Large intestine (tissue), 3 donors: Measurements from ENCODE around the gene TNS1. TPM values are rescaled to one million over a fixed set of nuclear protein-coding genes. Genes with fewer than 3 reads are reported as not detected.

Source experiments
- DNase-seq, 2 donors: peaks; one replicate each; pipeline versions ENCODE4 v3.0.0 to v3.0.0-alpha.2; 2013
- H3K27ac ChIP-seq: one replicate; pipeline ENCODE4 v1.5.1; 2013; ENCODE audit warnings: low read length
- H3K27me3 ChIP-seq: 2 replicates; pipeline ENCODE4 v1.6.1; 2013; ENCODE audit warnings: low read length; ENCODE audit not compliant: control insufficient read depth, insufficient read depth
- H3K36me3 ChIP-seq: 2 replicates; pipeline ENCODE4 v1.6.1; 2013; ENCODE audit warnings: low read length; ENCODE audit not compliant: control insufficient read depth, insufficient read depth
- H3K4me1 ChIP-seq: one replicate; pipeline ENCODE4 v1.6.1; 2013; ENCODE audit warnings: low read length; ENCODE audit not compliant: control insufficient read depth, insufficient read depth
- H3K4me3 ChIP-seq: one replicate; pipeline ENCODE4 v1.5.1; 2013; ENCODE audit warnings: low read length
- H3K9me3 ChIP-seq: one replicate; pipeline ENCODE4 v1.6.1; 2013; ENCODE audit warnings: mild to moderate bottlenecking, low read depth, low read length, moderate library complexity; ENCODE audit not compliant: control insufficient read depth
- WGBS: methylation state at CpG from one replicate; pipeline ENCODE4 v1.1.5; 2013; ENCODE audit warnings: low lambda C conversion rate; ENCODE audit not compliant: insufficient coverage; 5-methylcytosine and 5-hydroxymethylcytosine counted together
- polyA plus RNA-seq: library from polyadenylated mRNA; unstranded; fragments of 120-200 nt; gene quantifications from one replicate; pipeline ENCODE4 v1.2.1, GENCODE V29; 2013

TNS1 gene
- polyA plus RNA-seq, 1 donor = 26.8 TPM

GRCh38 chr2:217950401-217950871 is 52.4 kb downstream of the TNS1 start:
- no peak overlapping the region for H3K4me3 ChIP-seq
- H3K27me3 ChIP-seq = no peaks in the 10 kb centered on the region
- no peaks in the 10 kb centered on the region for H3K36me3 ChIP-seq
- DNase-seq = no peak
- no peak overlapping the region for H3K27ac ChIP-seq
- H3K9me3 ChIP-seq = no peaks in the 10 kb centered on the region
- peaks cover 4% of the 10 kb centered on the region for H3K4me1 ChIP-seq
- whole genome bisulfite sequencing = 77% methylated on average over 3 of the region's 10 CpGs

DNA sequence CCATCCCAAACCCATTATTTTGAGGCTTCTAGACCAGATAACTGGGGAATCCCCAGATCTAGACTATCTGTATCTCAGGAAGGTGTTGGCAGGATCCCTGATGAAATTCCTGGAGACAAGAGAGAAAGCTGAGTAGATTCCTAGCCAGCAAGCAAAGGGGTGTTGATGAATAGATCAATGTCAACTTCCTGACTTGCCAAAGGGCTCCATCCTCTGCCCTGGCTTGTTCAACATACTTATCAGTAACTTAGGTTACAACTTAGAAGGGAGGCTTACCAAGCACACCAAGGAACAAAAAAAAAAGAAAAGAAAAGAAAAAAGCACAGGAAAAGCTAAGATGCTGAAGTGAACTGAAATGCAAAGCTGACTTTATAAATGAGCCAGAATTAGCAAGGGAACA is 53.3 kb downstream of the TNS1 start:
- H3K36me3 ChIP-seq = no peaks in the 10 kb centered on the region
- no peaks in the 10 kb centered on the region for H3K27me3 ChIP-seq
- no peak overlapping the region for H3K4me3 ChIP-seq
- peaks cover 4% of the 10 kb centered on the region for H3K4me1 ChIP-seq
- no peak overlapping the region for H3K27ac ChIP-seq
- no peak for DNase-seq
- H3K9me3 ChIP-seq = no peaks in the 10 kb centered on the region

- no peak overlapping the region for H3K27ac ChIP-seq
- no peaks in the 10 kb centered on the region for H3K27me3 ChIP-seq
- no peak overlapping the region for H3K4me3 ChIP-seq
- WGBS = no CpG with 5 or more reads among the region's 6 CpGs
- no peak for DNase-seq
- H3K4me1 ChIP-seq = peaks cover 7% of the 10 kb centered on the region
- no peaks in the 10 kb centered on the region for H3K36me3 ChIP-seq
- H3K9me3 ChIP-seq = no peaks in the 10 kb centered on the region
Observed at GRCh38 chr2:217948897-217949296, 53.9 kb downstream of the TNS1 start.

GRCh38 chr2:217948351-217948791 is 54.4 kb downstream of the TNS1 start:
- Histone ChIP-seq H3K27ac (no peak overlapping the region), H3K9me3 (no peaks in the 10 kb centered on the region), H3K27me3 (no peaks in the 10 kb centered on the region), H3K36me3 (no peaks in the 10 kb centered on the region), H3K4me1 (peaks cover 12% of the 10 kb centered on the region), H3K4me3 (no peak overlapping the region)
- DNase-seq = no peak
- WGBS = no CpG with 5 or more reads among the region's 4 CpGs

DNA sequence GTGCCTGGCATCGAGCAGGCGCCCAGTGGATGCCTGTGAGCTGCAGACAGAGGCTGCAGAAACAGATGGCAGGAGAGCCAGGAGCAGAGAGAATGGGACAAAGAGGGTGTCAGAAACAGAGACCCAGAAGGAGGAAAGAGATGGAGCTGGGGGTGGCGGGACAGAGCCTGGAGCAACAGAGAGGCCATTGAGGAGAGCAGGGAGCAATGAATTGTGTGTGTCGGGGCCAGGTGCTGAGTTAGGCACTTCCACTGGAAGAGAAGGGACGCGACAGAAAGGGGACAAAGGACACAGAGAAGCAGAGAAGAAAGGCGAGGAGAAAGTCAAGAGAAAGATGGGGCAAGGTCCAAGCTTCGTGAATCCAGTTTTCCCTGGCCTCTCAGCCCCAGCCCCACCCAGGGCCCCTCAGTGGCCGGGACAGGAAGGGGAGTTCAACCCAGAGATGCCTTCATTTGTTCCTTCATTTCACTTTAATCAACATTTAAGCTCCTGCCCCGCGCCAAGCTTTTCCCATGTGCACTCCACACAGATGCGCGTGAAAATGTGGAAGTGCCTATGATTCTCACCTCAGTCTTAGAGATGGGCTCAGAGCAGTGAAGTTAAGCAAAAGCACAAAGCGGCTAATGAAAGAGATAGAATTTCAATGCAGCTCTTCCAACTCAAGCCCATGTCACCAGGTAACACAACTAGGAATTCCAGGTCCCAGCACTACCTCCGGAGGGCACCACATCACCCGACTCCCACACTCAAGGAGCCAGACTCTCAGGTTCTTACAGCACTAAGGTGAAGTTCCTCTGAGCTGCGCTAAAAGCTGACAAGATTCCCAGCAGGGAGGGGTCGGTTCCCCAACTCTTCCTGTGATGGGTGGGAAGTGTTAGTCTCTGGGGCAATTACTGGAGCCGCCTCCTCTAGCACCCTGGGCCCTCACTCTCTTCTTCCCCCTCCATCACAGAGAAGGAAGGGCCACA is 55.1 kb downstream of the TNS1 start:
- Histone ChIP-seq H3K4me3 (no peak overlapping the region), H3K27ac (no peak overlapping the region), H3K4me1 (peaks cover 19% of the 10 kb centered on the region), H3K27me3 (no peaks in the 10 kb centered on the region), H3K9me3 (no peaks in the 10 kb centered on the region), H3K36me3 (no peaks in the 10 kb centered on the region)
- peak in 1 of 2 donors; percentile 79 for DNase-seq
- 71% methylated on average over 4 of the region's 19 CpGs for WGBS

GRCh38 chr2:217946051-217946450 is 56.7 kb downstream of the TNS1 start:
- H3K9me3 ChIP-seq = no peaks in the 10 kb centered on the region
- DNase-seq = no peak
- H3K27ac ChIP-seq = no peak overlapping the region
- peaks cover 31% of the 10 kb centered on the region for H3K4me1 ChIP-seq
- H3K27me3 ChIP-seq = no peaks in the 10 kb centered on the region
- H3K4me3 ChIP-seq = no peak overlapping the region
- H3K36me3 ChIP-seq = no peaks in the 10 kb centered on the region
- WGBS = 100% methylated on average over 1 of the region's 6 CpGs

GRCh38 chr2:217945530-217945929 is 57.3 kb downstream of the TNS1 start:
- WGBS = no CpG with 5 or more reads among the region's 5 CpGs
- Histone ChIP-seq H3K9me3 (no peaks in the 10 kb centered on the region), H3K4me3 (no peak overlapping the region), H3K36me3 (no peaks in the 10 kb centered on the region), H3K4me1 (peaks cover 31% of the 10 kb centered on the region), H3K27ac (no peak overlapping the region), H3K27me3 (no peaks in the 10 kb centered on the region)
- DNase-seq = no peak

DNA sequence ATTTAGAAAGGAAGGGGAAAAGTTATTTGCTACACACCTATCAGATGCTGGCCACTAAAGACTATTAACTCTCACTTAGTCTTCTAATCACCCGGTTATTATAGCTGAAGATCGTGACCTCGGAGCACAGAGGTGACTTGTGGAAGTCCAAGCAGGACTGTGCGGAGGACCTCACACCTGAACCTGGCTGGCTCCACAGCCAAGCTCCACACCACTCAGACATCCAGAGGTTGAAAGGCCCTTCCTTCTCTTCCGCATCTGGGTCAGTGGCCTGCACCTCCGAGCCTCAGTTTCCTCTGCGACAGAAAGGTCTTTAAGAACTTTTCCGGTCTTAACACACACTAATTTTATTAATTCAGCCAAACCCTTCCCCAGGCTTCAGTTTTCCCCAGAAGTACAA is 57.9 kb downstream of the TNS1 start:
- WGBS = no CpG with 5 or more reads among the region's 8 CpGs
- Histone ChIP-seq H3K36me3 (no peaks in the 10 kb centered on the region), H3K4me3 (no peak overlapping the region), H3K9me3 (no peaks in the 10 kb centered on the region), H3K27ac (no peak overlapping the region), H3K4me1 (peaks cover 34% of the 10 kb centered on the region), H3K27me3 (no peaks in the 10 kb centered on the region)
- DNase-seq = no peak

GRCh38 chr2:217944366-217944765 is 58.4 kb downstream of the TNS1 start:
- Histone ChIP-seq H3K4me3 (no peak overlapping the region), H3K36me3 (no peaks in the 10 kb centered on the region), H3K9me3 (no peaks in the 10 kb centered on the region), H3K4me1 (peaks cover 34% of the 10 kb centered on the region), H3K27ac (no peak overlapping the region), H3K27me3 (no peaks in the 10 kb centered on the region)
- no peak for DNase-seq
- no CpG with 5 or more reads among the region's 3 CpGs for WGBS

DNA sequence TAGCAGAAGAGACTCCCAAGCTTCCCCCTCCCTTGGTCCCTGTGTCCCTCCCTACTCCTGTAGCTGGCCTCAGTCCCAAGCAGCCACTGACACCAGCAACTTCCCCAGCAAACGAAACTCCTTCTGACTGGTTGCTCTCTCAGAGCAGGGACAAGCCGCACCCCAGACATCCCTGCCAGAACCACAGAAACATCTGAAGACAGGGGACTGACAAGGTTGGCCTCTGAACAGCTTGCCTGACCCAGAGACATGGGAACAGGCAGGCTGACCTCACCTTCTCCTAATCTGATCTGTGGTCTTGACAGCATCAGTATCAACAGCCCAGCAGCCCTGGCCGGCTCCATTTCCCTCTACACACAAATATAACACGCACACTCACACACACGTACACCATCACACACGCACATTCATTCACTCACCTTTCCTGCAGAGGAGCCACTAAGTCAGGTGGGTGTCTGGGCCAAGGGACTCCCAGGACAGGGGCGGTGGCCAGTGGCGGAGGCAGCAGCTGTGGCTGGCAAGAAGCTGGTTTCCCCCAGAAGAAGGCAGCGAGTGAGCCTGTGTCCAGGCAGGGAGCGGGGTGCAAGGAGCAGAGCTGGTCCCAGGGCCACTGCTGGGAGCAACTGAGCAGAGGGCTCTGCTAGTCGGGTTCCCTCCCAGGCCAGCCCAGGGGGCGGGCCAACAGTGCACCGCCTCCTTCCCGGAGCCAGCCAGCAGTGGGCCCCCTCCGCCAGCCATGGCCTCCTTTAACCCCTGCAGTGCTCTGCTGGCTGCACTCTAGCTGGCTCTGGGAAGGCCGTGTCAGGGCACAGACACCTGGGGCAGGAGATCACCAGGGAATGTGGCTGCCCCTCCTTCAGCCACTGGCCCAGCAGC is 59.1 kb downstream of the TNS1 start:
- Histone ChIP-seq H3K27ac (peak overlapping the region; percentile 39), H3K27me3 (no peaks in the 10 kb centered on the region), H3K4me1 (peaks cover 34% of the 10 kb centered on the region), H3K9me3 (no peaks in the 10 kb centered on the region), H3K4me3 (peak overlapping the region; percentile 40), H3K36me3 (no peaks in the 10 kb centered on the region)
- 0% methylated on average over 1 of the region's 16 CpGs for WGBS
- DNase-seq = peak; percentile 78 to 86
